Measurements from ENCODE around the gene FLNC. TPM values are rescaled to one million over a fixed set of nuclear protein-coding genes. Genes with fewer than 3 reads are reported as not detected.

The FLNC gene
- total and polyA plus RNA-seq, 9 of the 15 experiments (the other 6 are each of a cell fraction or from before 2014, with no cell fraction given), result 0.90 to 155 (median 28.8) TPM

DNA sequence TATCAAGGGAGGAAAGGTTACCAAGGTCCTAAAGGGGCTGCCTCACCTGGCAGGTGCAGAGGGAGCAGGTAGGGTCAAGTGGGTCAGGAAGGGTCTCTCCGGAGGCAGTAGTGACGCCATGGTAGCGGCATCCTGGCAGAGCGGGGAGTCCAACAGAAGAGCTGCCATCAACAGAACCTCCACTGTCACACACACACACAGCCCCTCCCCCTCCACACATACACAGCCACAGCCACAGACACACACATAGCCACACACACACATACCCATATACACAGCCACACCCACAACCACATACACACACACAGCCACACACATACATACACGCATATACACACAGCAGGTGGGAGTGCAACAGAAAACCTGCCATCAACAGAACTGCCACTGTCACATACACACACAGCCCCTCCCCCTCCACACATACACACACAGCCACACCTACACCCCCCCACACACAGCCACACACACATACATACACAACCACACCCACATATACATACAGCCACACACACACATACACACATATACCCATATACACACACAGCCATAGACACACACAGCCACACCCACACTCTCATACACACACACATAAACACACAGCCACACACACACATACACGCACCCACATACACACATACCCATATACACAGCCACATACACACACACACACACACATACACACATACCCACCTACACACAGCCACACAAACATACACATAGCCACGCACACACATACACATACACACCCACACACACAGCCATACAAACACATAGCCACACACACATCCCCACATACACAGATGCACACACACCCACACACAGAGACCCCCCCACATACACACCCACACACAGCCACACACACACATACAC lies 57.2 kb downstream of the FLNC start (continued):
- TF ChIP-seq PHB2 (IDR thresholded peaks at IDR 0.05; ENCODE audit: low read depth), result 0 out of 2 replicates have a peak, but pooled peaks have one; percentile 1
- TF ChIP-seq, protein P1, sequence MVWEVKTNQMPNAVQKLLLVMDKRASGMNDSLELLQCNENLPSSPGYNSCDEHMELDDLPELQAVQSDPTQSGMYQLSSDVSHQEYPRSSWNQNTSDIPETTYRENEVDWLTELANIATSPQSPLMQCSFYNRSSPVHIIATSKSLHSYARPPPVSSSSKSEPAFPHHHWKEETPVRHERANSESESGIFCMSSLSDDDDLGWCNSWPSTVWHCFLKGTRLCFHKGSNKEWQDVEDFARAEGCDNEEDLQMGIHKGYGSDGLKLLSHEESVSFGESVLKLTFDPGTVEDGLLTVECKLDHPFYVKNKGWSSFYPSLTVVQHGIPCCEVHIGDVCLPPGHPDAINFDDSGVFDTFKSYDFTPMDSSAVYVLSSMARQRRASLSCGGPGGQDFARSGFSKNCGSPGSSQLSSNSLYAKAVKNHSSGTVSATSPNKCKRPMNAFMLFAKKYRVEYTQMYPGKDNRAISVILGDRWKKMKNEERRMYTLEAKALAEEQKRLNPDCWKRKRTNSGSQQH (CRISPR knock-in tag; IDR thresholded peaks at IDR 0.05), result peak; percentile 50; the same call in 1 of the 2 replicates
- TF ChIP-seq, protein P2, sequence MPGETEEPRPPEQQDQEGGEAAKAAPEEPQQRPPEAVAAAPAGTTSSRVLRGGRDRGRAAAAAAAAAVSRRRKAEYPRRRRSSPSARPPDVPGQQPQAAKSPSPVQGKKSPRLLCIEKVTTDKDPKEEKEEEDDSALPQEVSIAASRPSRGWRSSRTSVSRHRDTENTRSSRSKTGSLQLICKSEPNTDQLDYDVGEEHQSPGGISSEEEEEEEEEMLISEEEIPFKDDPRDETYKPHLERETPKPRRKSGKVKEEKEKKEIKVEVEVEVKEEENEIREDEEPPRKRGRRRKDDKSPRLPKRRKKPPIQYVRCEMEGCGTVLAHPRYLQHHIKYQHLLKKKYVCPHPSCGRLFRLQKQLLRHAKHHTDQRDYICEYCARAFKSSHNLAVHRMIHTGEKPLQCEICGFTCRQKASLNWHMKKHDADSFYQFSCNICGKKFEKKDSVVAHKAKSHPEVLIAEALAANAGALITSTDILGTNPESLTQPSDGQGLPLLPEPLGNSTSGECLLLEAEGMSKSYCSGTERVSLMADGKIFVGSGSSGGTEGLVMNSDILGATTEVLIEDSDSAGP (CRISPR knock-in tag; IDR thresholded peaks at IDR 0.05), result 0 out of 2 replicates have a peak, but pooled peaks have one; percentile 9
- 0 out of 2 replicates have a peak, but pooled peaks have one; percentile 26 for TF ChIP-seq ARID4B (CRISPR knock-in tag; IDR thresholded peaks at IDR 0.05)
- TF ChIP-seq ADNP (tag; IDR thresholded peaks at IDR 0.05), result 0 out of 2 replicates have a peak, but pooled peaks have one; percentile 65
- peak in 1 of 2 experiments; percentile 44; a peak in 1 of 4 replicates for TF ChIP-seq HDAC1 (IDR thresholded peaks at IDR 0.05)
- no peak; the same call in 1 of the 2 replicates for TF ChIP-seq MTA2 (IDR thresholded peaks at IDR 0.05; ENCODE audit: low read depth)
- TF ChIP-seq, protein P3, sequence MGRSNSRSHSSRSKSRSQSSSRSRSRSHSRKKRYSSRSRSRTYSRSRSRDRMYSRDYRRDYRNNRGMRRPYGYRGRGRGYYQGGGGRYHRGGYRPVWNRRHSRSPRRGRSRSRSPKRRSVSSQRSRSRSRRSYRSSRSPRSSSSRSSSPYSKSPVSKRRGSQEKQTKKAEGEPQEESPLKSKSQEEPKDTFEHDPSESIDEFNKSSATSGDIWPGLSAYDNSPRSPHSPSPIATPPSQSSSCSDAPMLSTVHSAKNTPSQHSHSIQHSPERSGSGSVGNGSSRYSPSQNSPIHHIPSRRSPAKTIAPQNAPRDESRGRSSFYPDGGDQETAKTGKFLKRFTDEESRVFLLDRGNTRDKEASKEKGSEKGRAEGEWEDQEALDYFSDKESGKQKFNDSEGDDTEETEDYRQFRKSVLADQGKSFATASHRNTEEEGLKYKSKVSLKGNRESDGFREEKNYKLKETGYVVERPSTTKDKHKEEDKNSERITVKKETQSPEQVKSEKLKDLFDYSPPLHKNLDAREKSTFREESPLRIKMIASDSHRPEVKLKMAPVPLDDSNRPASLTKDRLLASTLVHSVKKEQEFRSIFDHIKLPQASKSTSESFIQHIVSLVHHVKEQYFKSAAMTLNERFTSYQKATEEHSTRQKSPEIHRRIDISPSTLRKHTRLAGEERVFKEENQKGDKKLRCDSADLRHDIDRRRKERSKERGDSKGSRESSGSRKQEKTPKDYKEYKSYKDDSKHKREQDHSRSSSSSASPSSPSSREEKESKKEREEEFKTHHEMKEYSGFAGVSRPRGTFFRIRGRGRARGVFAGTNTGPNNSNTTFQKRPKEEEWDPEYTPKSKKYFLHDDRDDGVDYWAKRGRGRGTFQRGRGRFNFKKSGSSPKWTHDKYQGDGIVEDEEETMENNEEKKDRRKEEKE (IDR thresholded peaks at IDR 0.05; ENCODE audit: borderline replicate concordance in 1 of 2, control insufficient read depth in 1 of 2, low read depth in 2 of 2, low read length in 1 of 2), result 0 out of 4 replicates have a peak, but pooled peaks of 1 of the 2 experiments have one; percentile 44
- peak; percentile 15 for TF ChIP-seq BRD9 (IDR thresholded peaks at IDR 0.05; ENCODE audit: low read depth, partially characterized antibody)
- peak; percentile 21 to 43; a peak in 3 of 4 replicates for TF ChIP-seq KDM1A (IDR thresholded peaks at IDR 0.05)
- TF ChIP-seq BHLHE40 (IDR thresholded peaks at IDR 0.05; ENCODE audit: low read length), result no peak
- peak; percentile 24 for TF ChIP-seq CREBBP (IDR thresholded peaks at IDR 0.05; ENCODE audit: low read depth, low read length)
- TF ChIP-seq, protein P4, sequence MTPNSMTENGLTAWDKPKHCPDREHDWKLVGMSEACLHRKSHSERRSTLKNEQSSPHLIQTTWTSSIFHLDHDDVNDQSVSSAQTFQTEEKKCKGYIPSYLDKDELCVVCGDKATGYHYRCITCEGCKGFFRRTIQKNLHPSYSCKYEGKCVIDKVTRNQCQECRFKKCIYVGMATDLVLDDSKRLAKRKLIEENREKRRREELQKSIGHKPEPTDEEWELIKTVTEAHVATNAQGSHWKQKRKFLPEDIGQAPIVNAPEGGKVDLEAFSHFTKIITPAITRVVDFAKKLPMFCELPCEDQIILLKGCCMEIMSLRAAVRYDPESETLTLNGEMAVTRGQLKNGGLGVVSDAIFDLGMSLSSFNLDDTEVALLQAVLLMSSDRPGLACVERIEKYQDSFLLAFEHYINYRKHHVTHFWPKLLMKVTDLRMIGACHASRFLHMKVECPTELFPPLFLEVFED (CRISPR knock-in tag; conservative IDR thresholded peaks at IDR 0.05), result 0 out of 2 replicates have a peak, but pooled peaks have one; percentile 4
